Fibroblast of lung (primary cell): ENCODE measurements around the gene NEURL1B. TPM values are rescaled to one million over a fixed set of nuclear protein-coding genes. Genes with fewer than 3 reads are reported as not detected.
"Not testable (repeated sequence)": the region's sequence is repeated elsewhere in the genome, so short reads cannot be mapped to it uniquely, and the experiment has no call there.

Source experiments
- DNase-seq, 2 donors: peaks; one replicate each; pipeline versions ENCODE4 v3.0.0 to v3.0.0-alpha.2; 2010; ENCODE audit warnings: low read depth in 2 of 2
- H2AFZ ChIP-seq: 2 replicates; pipeline ENCODE4 v1.5.1; 2012; ENCODE audit warnings: low read length, control low read depth, inconsistent platforms
- H3K27ac ChIP-seq: 2 replicates; pipeline ENCODE4 v1.5.1; 2011; ENCODE audit warnings: low read length, control low read depth; ENCODE audit not compliant: insufficient read depth
- H3K27me3 ChIP-seq: 2 replicates; pipeline ENCODE4 v1.5.1; 2011; ENCODE audit warnings: mild to moderate bottlenecking, low read length; ENCODE audit not compliant: control insufficient read depth, insufficient read depth
- H3K36me3 ChIP-seq: 2 replicates; pipeline ENCODE4 v1.5.1; 2011; ENCODE audit warnings: low read length; ENCODE audit not compliant: control insufficient read depth, insufficient read depth
- H3K4me1 ChIP-seq: 2 replicates; pipeline ENCODE4 v1.5.1; 2011; ENCODE audit warnings: low read length; ENCODE audit not compliant: control insufficient read depth, insufficient read depth; ENCODE audit errors: extremely low read depth
- H3K4me2 ChIP-seq: 2 replicates; pipeline ENCODE4 v1.5.1; 2011; ENCODE audit warnings: low read length, control low read depth; ENCODE audit not compliant: insufficient read depth; ENCODE audit errors: extremely low read depth
- H3K4me3 ChIP-seq, 4 experiments: fragments of 200-600 bp in 1 of 4; sonication (generic) in 1 of 4; replicated peaks in 1 of 4; 2 replicates each; pipeline ENCODE4 v1.5.1; 2011 to 2016; ENCODE audit warnings: low read length in 4 of 4, low read depth in 3 of 4, mild to moderate bottlenecking in 3 of 4, control low read depth in 2 of 4, inconsistent platforms in 1 of 4, mixed read lengths in 1 of 4; ENCODE audit not compliant: insufficient read depth in 1 of 4; ENCODE audit errors: control extremely low read depth in 1 of 4
- H3K79me2 ChIP-seq: 2 replicates; pipeline ENCODE4 v1.5.1; 2012; ENCODE audit warnings: mild to moderate bottlenecking, low read length, inconsistent platforms; ENCODE audit not compliant: control insufficient read depth, insufficient read depth
- H3K9ac ChIP-seq: 2 replicates; pipeline ENCODE4 v1.5.1; 2011; ENCODE audit warnings: mild to moderate bottlenecking, low read length, control low read depth; ENCODE audit not compliant: insufficient read depth
- H3K9me3 ChIP-seq: 2 replicates; pipeline ENCODE4 v1.5.1; 2012; ENCODE audit warnings: low read depth, low read length; ENCODE audit not compliant: control insufficient read depth, insufficient read depth
- H4K20me1 ChIP-seq: 2 replicates; pipeline ENCODE4 v1.5.1; 2011; ENCODE audit warnings: low read length; ENCODE audit not compliant: control insufficient read depth, insufficient read depth; ENCODE audit errors: extremely low read depth
- EZH2 ChIP-seq: IDR thresholded peaks from 2 replicates; pipeline ENCODE4 v1.5.1; 2012; ENCODE audit warnings: low read length, control low read depth, mild to moderate bottlenecking; ENCODE audit errors: missing control alignments
- polyA plus RNA-seq, 2 donors: library from polyadenylated mRNA; depleted of rRNA in 1 of 2; stranded (reverse) in 1 of 2; unstranded in 1 of 2; fragments of >200 nt; gene quantifications; 2 replicates each; pipeline ENCODE4 v1.2.1, GENCODE V29; 2011 to 2012; ENCODE audit warnings: missing spikeins in 1 of 2
- total RNA-seq: library from RNA; depleted of rRNA; stranded (reverse); fragments of >200 nt; gene quantifications from 2 replicates; pipeline ENCODE4 v1.2.1, GENCODE V29; 2014
- TF ChIP-seq, protein P1 (sequence below), 2 donors: IDR thresholded peaks in 1 of 2; conservative IDR thresholded peaks in 1 of 2; 1 replicate in 1 of 2; 2 replicates in 1 of 2; pipeline ENCODE4 v1.5.1; 2011 to 2012; ENCODE audit warnings: low read length in 2 of 2, control low read depth in 1 of 2, inconsistent platforms in 1 of 2, low read depth in 1 of 2, mild to moderate bottlenecking in 1 of 2

NEURL1B gene
- total and polyA plus RNA-seq, 2 donors (not counting 1 experiment from before 2014, with no cell fraction given), result 5.0 to 6.1 TPM

GRCh38 chr5:172676914-172677475 is 35.9 kb downstream of the NEURL1B start:
- H3K9me3 ChIP-seq, result no peaks in the 10 kb centered on the region
- no peak for TF ChIP-seq EZH2
- TF ChIP-seq, protein P1, sequence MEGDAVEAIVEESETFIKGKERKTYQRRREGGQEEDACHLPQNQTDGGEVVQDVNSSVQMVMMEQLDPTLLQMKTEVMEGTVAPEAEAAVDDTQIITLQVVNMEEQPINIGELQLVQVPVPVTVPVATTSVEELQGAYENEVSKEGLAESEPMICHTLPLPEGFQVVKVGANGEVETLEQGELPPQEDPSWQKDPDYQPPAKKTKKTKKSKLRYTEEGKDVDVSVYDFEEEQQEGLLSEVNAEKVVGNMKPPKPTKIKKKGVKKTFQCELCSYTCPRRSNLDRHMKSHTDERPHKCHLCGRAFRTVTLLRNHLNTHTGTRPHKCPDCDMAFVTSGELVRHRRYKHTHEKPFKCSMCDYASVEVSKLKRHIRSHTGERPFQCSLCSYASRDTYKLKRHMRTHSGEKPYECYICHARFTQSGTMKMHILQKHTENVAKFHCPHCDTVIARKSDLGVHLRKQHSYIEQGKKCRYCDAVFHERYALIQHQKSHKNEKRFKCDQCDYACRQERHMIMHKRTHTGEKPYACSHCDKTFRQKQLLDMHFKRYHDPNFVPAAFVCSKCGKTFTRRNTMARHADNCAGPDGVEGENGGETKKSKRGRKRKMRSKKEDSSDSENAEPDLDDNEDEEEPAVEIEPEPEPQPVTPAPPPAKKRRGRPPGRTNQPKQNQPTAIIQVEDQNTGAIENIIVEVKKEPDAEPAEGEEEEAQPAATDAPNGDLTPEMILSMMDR (conservative IDR thresholded peaks at IDR 0.05 in 1 of 2, IDR thresholded peaks at IDR 0.05 in 1 of 2; ENCODE audit: low read depth in 1 of 2, low read length in 2 of 2), result no peak
- no peak overlapping the region for H3K27ac ChIP-seq
- no peak for DNase-seq
- no peaks in the 10 kb centered on the region for H4K20me1 ChIP-seq
- no peak overlapping the region for H3K9ac ChIP-seq
- no peaks in the 10 kb centered on the region for H3K79me2 ChIP-seq
- no peaks in the 10 kb centered on the region for H3K36me3 ChIP-seq
- no peaks in the 10 kb centered on the region for H3K4me1 ChIP-seq
- H2AFZ ChIP-seq, result no peak overlapping the region
- H3K27me3 ChIP-seq, result no peaks in the 10 kb centered on the region
- no peak overlapping the region for H3K4me3 ChIP-seq
- H3K4me2 ChIP-seq, result no peak overlapping the region

DNA sequence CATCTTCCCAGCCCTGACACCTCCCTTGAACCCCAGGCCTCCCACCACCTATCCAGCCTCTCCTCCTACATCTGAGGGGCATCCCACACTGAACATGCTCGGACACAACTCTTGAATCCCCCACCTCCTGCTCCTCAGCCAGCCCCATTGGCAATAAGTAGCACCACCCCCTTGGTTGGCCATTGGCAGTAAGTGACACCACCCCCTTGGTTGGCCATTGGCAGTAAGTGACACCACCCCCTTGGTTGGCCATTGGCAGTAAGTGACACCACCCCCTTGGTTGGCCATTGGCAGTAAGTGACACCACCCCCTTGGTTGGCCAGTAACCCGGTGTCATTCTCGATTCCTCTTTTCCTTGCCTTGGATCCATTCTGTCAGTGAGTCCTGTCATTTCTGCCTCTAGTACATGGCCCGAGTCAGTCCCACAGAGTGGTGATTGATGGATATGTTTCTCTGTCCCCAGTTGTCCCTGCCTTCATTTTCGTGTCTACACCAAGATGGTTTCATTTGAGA is 37.4 kb downstream of the NEURL1B start:
- not testable (repeated sequence) for H3K9ac ChIP-seq, H4K20me1 ChIP-seq, H3K9me3 ChIP-seq, H3K4me3 ChIP-seq, H3K27ac ChIP-seq, H3K36me3 ChIP-seq, H2AFZ ChIP-seq, H3K27me3 ChIP-seq, DNase-seq, H3K79me2 ChIP-seq, H3K4me1 ChIP-seq, H3K4me2 ChIP-seq

GRCh38 chr5:172678902-172679301 is 37.8 kb downstream of the NEURL1B start:
- Histone ChIP-seq H3K27ac (no peak overlapping the region), H3K4me1 (no peaks in the 10 kb centered on the region), H4K20me1 (no peaks in the 10 kb centered on the region), H3K4me3 (no peak overlapping the region), H3K27me3 (no peaks in the 10 kb centered on the region), H3K36me3 (no peaks in the 10 kb centered on the region), H3K9ac (no peak overlapping the region), H3K79me2 (no peaks in the 10 kb centered on the region), H2AFZ (no peak overlapping the region), H3K9me3 (no peaks in the 10 kb centered on the region), H3K4me2 (no peak overlapping the region)
- TF ChIP-seq, protein P1 (conservative IDR thresholded peaks at IDR 0.05 in 1 of 2, IDR thresholded peaks at IDR 0.05 in 1 of 2; ENCODE audit: low read depth in 1 of 2, low read length in 2 of 2), result no peak
- no peak for TF ChIP-seq EZH2
- no peak for DNase-seq
